Adrenal gland (tissue), 12 donors: Measurements from ENCODE around the gene ZNF277. TPM values are rescaled to one million over a fixed set of nuclear protein-coding genes. Genes with fewer than 3 reads are reported as not detected.
A peak's percentile ranks its signal among the peaks of the same experiment; 100 is the strongest.

Source experiments
- DNase-seq, 7 donors: peaks; one replicate each; pipeline ENCODE4 v3.0.0-alpha.2; 2019 to 2020
- H3K27ac ChIP-seq, 5 donors: fragments of 200-600 bp; sonication (generic) in 4 of 5; 1 replicate in 3 of 5; 2 replicates in 2 of 5; pipeline versions ENCODE4 v1.5.1 to v1.8.0; 2016 to 2020; ENCODE audit warnings: mild to moderate bottlenecking in 1 of 5
- H3K27me3 ChIP-seq: fragments of 200-600 bp; 2 replicates; pipeline ENCODE4 v1.8.0; 2021
- H3K36me3 ChIP-seq, 2 donors: fragments of 200-600 bp; replicated peaks in 1 of 2; 1 replicate in 1 of 2; 2 replicates in 1 of 2; pipeline versions ENCODE4 v1.5.1 to v1.8.0; 2018 to 2022
- H3K4me1 ChIP-seq, 2 donors: fragments of 200-600 bp; replicated peaks in 1 of 2; 1 replicate in 1 of 2; 2 replicates in 1 of 2; pipeline versions ENCODE4 v1.5.1 to v1.8.0; 2018 to 2021
- H3K4me3 ChIP-seq, 4 donors: fragments of 200-600 bp; sonication (generic) in 3 of 4; one replicate each; pipeline ENCODE4 v1.5.1; 2016 to 2018
- H3K9me3 ChIP-seq, 3 donors: fragments of 200-600 bp; sonication (generic) in 1 of 3; replicated peaks in 1 of 3; 1 replicate in 2 of 3; 2 replicates in 1 of 3; pipeline versions ENCODE4 v1.5.1 to v1.8.0; 2016 to 2021
- POLR2A ChIP-seq, 2 donors: fragments of 450-650 bp; IDR thresholded peaks; one replicate each; pipeline ENCODE4 v1.6.1; 2017; ENCODE audit warnings: antibody characterized with exemption in 2 of 2, mild to moderate bottlenecking in 2 of 2, moderate library complexity in 1 of 2
- WGBS, 4 donors: extraction: QIAGEN DNeasy Blood & Tissue Kit in 2 of 4; methylation state at CpG; one replicate each; pipeline versions ENCODE4 v1.1.5 to v1.1.7; 2013 to 2017; 5-methylcytosine and 5-hydroxymethylcytosine counted together
- intact Hi-C, 2 donors: fragments of 100-400 bp; cut with DNase I; formaldehyde crosslinking; loops; one replicate each; pipeline versions ENCODE4 v1.14.1 to v1.15.0; 2022 to 2023
- polyA plus RNA-seq, 3 donors: library from polyadenylated mRNA; stranded (reverse); fragments of 200-250 nt in 2 of 3; fragments of 350-450 nt in 1 of 3; fragmentation: Illumina TruSeq in 1 of 3; extraction: RNeasy Lipid Tissue Mini Kit (QIAGEN cat#74804) in 1 of 3; gene quantifications; one replicate each; pipeline ENCODE4 v1.2.3, GENCODE V29; 2013 to 2014
- total RNA-seq, 9 donors: library from RNA; depleted of rRNA in 4 of 9; stranded (reverse); fragments of >200 nt in 4 of 9; fragments of 120-200 nt in 1 of 9; fragmentation: NEBNext Ultra II Directional in 1 of 9; extraction: Animal tissue kit (Norgen Biotek cat#: 25700) in 1 of 9; gene quantifications; one replicate each; pipeline versions ENCODE4 v1.1.0 to v1.2.4, GENCODE V29; 2013 to 2023
- TF ChIP-seq, protein P1 (sequence below), 6 experiments: fragments of 450-650 bp in 4 of 6; fragments of 200-600 bp in 2 of 6; sonication (generic) in 1 of 6; IDR thresholded peaks; 1 replicate in 5 of 6; 2 replicates in 1 of 6; pipeline versions ENCODE4 v1.5.1 to v1.8.0; 2016 to 2021; ENCODE audit warnings: antibody characterized with exemption in 6 of 6, mild to moderate bottlenecking in 2 of 6, moderate library complexity in 1 of 6
- donor health status: healthy with polysubstance abuse.
- donor health status: Bipolar disorder and iron deficiency.
- donor health status: DM: yes; HTN: yes; CAD: no.
- donor health status: DM: no; HTN: no; CAD: no.
- donor health status: DM: no; HTN: no; CAD: no.
- donor health status: DM: yes; HTN: yes; CAD: no.

The ZNF277 gene
- total and polyA plus RNA-seq, 12 donors = 12.6 to 30.6 (median 19.7) TPM

DNA sequence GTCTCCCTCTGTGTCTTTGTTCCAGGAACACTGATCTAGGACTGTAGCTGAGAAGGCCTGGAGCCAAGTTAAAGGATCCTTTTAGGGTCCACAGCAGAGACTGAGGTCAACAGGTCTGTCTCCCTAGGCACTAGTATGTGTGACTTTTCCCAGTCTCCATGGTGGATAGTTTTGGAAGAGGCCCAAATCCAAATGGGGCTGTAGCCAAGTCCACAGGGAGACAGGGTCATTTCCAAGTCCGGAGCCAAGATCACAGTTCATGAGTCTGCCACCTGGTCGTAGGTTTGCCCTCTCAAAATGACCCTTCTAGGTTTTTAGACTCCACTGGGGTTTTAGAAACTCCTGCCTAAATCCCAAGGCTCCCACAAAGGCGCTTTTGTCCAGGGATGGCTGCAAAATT lies 16.8 kb downstream of the ZNF277 start:
- Histone ChIP-seq H3K36me3 (no peaks in the 10 kb centered on the region), H3K4me1 (peaks cover 0 to 9% of the 10 kb centered on the region in 2 donors), H3K27me3 (no peaks in the 10 kb centered on the region), H3K27ac (no peak overlapping the region), H3K9me3 (no peaks in the 10 kb centered on the region), H3K4me3 (no peak overlapping the region)
- intact Hi-C loops = loop anchor here in 1 of 2 donors (10.0 kb wide), 1 partner anchor 469 kb away; no protein-coding TSS in a partner anchor
- 66 to 80% (median 77%) methylated on average over 2 to 3 of the region's 3 CpGs for whole genome bisulfite sequencing, 4 donors
- TF ChIP-seq, protein P1, sequence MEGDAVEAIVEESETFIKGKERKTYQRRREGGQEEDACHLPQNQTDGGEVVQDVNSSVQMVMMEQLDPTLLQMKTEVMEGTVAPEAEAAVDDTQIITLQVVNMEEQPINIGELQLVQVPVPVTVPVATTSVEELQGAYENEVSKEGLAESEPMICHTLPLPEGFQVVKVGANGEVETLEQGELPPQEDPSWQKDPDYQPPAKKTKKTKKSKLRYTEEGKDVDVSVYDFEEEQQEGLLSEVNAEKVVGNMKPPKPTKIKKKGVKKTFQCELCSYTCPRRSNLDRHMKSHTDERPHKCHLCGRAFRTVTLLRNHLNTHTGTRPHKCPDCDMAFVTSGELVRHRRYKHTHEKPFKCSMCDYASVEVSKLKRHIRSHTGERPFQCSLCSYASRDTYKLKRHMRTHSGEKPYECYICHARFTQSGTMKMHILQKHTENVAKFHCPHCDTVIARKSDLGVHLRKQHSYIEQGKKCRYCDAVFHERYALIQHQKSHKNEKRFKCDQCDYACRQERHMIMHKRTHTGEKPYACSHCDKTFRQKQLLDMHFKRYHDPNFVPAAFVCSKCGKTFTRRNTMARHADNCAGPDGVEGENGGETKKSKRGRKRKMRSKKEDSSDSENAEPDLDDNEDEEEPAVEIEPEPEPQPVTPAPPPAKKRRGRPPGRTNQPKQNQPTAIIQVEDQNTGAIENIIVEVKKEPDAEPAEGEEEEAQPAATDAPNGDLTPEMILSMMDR (IDR thresholded peaks at IDR 0.05) = no peak
- no peak for TF ChIP-seq POLR2A (IDR thresholded peaks at IDR 0.05)
- no peak for DNase-seq

DNA sequence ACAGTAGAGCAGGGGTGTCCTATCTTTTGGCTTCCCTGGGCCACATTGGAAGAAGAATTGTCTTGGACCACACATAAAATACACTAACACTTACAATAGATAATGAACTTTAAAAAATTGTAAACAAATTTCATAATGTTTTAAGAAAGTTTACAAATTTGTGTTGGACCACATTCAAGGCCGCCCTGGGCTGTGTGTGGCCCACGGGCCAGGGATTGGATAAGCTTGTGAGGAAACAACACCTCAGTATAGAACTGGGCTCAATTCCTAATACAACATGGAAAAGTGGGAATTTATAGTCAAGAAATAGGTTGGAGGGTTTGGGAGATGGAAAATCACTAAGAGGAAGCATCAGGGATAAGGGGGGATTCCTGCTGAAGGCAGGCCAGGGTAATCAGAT lies 17.7 kb downstream of the ZNF277 start:
- no peak overlapping the region for H3K27ac ChIP-seq
- no peak for TF ChIP-seq POLR2A (IDR thresholded peaks at IDR 0.05)
- TF ChIP-seq, protein P1 (IDR thresholded peaks at IDR 0.05) = no peak
- no peaks in the 10 kb centered on the region for H3K27me3 ChIP-seq
- intact Hi-C loops = loop anchor here in 1 of 2 donors (10.0 kb wide), 1 partner anchor 469 kb away; no protein-coding TSS in a partner anchor
- peak in 2 of 7 donors; percentile 8 to 24 for DNase-seq
- 64 to 69% (median 68%) methylated on average over 2 of the region's 2 CpGs for WGBS, 4 donors
- H3K4me1 ChIP-seq = peaks cover 0 to 9% of the 10 kb centered on the region in 2 donors
- no peak overlapping the region for H3K4me3 ChIP-seq
- no peaks in the 10 kb centered on the region for H3K9me3 ChIP-seq
- H3K36me3 ChIP-seq = no peaks in the 10 kb centered on the region

DNA sequence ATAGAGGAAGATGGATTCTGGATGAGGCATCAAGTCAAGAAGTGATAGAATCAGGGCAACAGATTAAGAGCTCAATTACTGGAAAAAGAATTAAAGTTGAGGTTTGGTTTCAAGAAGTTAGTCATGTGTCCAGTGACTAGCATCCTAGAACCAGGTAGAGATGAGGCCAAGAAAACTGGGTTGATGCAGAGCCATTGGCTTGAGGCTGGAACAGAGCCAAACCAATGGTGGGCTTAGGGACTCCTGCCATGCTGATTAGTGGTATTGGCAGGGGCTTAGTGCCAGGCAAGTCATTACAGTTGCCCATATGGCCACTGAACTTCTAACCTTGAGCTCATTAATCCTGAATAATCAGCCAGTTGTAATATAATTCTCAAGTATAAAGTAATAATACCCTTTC lies 18.5 kb downstream of the ZNF277 start:
- Histone ChIP-seq H3K9me3 (no peaks in the 10 kb centered on the region), H3K4me3 (no peak overlapping the region), H3K27me3 (no peaks in the 10 kb centered on the region), H3K36me3 (no peaks in the 10 kb centered on the region), H3K27ac (no peak overlapping the region), H3K4me1 (peaks cover 0 to 9% of the 10 kb centered on the region in 2 donors)
- DNase-seq = no peak
- intact Hi-C loops = loop anchor here in 1 of 2 donors (10.0 kb wide), 1 partner anchor 470 kb away; no protein-coding TSS in a partner anchor
- TF ChIP-seq, protein P1 (IDR thresholded peaks at IDR 0.05) = no peak
- TF ChIP-seq POLR2A (IDR thresholded peaks at IDR 0.05) = no peak

DNA sequence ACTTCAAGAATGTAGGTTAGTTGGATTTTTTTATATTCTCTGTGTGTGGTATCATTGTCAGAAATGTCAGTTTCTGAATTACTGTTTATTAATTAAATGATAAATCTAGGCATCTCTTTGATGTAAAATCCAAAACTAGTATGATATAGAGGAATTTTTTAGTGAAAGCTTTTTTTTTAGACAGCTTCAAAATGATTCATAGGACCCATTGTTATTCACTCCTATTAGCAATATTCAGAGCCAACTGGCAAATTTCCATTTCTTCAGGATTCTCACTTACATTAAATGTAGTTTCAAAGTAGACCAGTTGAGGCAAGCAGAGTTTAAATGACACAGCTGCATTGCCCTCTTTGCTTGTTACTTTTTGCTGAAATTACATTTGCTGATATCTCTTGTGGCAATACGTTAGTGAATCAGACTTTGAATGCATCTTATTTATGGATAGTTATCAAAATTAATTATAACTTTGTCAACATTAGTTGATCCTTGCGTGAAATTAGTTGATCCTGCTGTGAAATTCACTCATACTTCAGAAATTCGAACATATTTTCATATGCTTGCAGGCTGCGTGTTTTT lies 20.3 kb downstream of the ZNF277 start:
- 89 to 95% (median 93%) methylated on average over 4 of the region's 4 CpGs for WGBS, 4 donors

More for the DNA sequence above, 20.3 kb downstream of the ZNF277 start:
- no peak for TF ChIP-seq POLR2A (IDR thresholded peaks at IDR 0.05)
- TF ChIP-seq, protein P1 (IDR thresholded peaks at IDR 0.05) = no peak
- Histone ChIP-seq H3K36me3 (no peaks in the 10 kb centered on the region), H3K27me3 (no peaks in the 10 kb centered on the region), H3K9me3 (no peaks in the 10 kb centered on the region), H3K4me3 (no peak overlapping the region), H3K4me1 (peaks cover 5 to 9% of the 10 kb centered on the region in 2 donors), H3K27ac (no peak overlapping the region)
- no peak for DNase-seq
- intact Hi-C loops = loop anchor here in 1 of 2 donors (10.0 kb wide), 1 partner anchor 472 kb away; no protein-coding TSS in a partner anchor
